H1 (cell line): ENCODE results near the gene TIMM8A. TPM values are rescaled to one million over a fixed set of nuclear protein-coding genes. Genes with fewer than 3 reads are reported as not detected.

Experiments
- CTCF ChIA-PET: fragments of 300-600 bp; sonication (Branson Sonifier 250); formaldehyde crosslinking; loops from one replicate; lab custom pipeline; 2021; ENCODE audit not compliant: partially characterized antibody; lab: Charles Lee
- POLR2A ChIA-PET: fragments of 300-600 bp; sonication (Branson Sonifier 250); formaldehyde crosslinking; loops from one replicate; lab custom pipeline; 2021; ENCODE audit warnings: inconsistent platforms; ENCODE audit not compliant: partially characterized antibody; lab: Charles Lee
- DNase-seq, 2 experiments: peaks; one replicate each; pipeline versions ENCODE4 v3.0.0 to v3.0.0-alpha.2; 2010 to 2022; ENCODE audit warnings: low spot score in 2 of 2, low read depth in 1 of 2, mixed read lengths in 1 of 2
- FAIRE-seq: peaks from 2 replicates; lab custom pipeline; 2011; peaks lifted over from hg19 to GRCh38; lab: Jason Lieb, UNC
- H2AFZ ChIP-seq: 2 replicates; pipeline ENCODE4 v1.8.1; 2012; ENCODE audit warnings: low read length, inconsistent platforms
- H2AK5ac ChIP-seq: 2 replicates; pipeline ENCODE4 v1.6.1; 2013; ENCODE audit warnings: low read depth, low read length
- H2BK120ac ChIP-seq: replicated peaks from 2 replicates; pipeline ENCODE3; 2013; ENCODE audit warnings: low read depth, low read length, inconsistent platforms
- H2BK12ac ChIP-seq: 2 replicates; pipeline ENCODE4 v1.6.1; 2013; ENCODE audit warnings: low read depth, low read length
- H2BK15ac ChIP-seq: 2 replicates; pipeline ENCODE4 v1.6.1; 2013; ENCODE audit warnings: low read length
- H2BK20ac ChIP-seq: 2 replicates; pipeline ENCODE4 v1.6.1; 2013; ENCODE audit warnings: low read length
- H2BK5ac ChIP-seq: 2 replicates; pipeline ENCODE4 v1.6.1; 2013; ENCODE audit warnings: low read depth, low read length
- H3K14ac ChIP-seq: 2 replicates; pipeline ENCODE4 v1.6.1; 2013; ENCODE audit warnings: inconsistent platforms; ENCODE audit not compliant: insufficient read length
- H3K18ac ChIP-seq: 2 replicates; pipeline ENCODE4 v1.6.1; 2013; ENCODE audit warnings: low read length; ENCODE audit errors: extremely low read depth
- H3K23ac ChIP-seq: 2 replicates; pipeline ENCODE4 v1.6.1; 2013; ENCODE audit warnings: inconsistent platforms; ENCODE audit not compliant: insufficient read length
- H3K23me2 ChIP-seq: 2 replicates; pipeline ENCODE4 v1.6.1; 2013; ENCODE audit warnings: low read depth, low read length
- H3K27ac ChIP-seq: 2 replicates; pipeline ENCODE4 v1.6.1; 2011; ENCODE audit warnings: low read depth, low read length, inconsistent platforms
- H3K27me3 ChIP-seq, 4 experiments: replicated peaks in 1 of 4; 1 replicate in 1 of 4; 2 replicates in 3 of 4; pipeline versions ENCODE4 v1.6.1 to v1.8.1; 2011 to 2013; ENCODE audit warnings: low read length in 3 of 4, mild to moderate bottlenecking in 3 of 4, inconsistent platforms in 2 of 4, mixed read lengths in 2 of 4, moderate library complexity in 1 of 4; ENCODE audit not compliant: control insufficient read depth in 3 of 4, insufficient read depth in 3 of 4; ENCODE audit errors: extremely low read depth in 1 of 4
- H3K36me3 ChIP-seq, 4 experiments: 2 replicates each; pipeline versions ENCODE4 v1.6.1 to v1.8.1; 2011 to 2013; ENCODE audit warnings: mild to moderate bottlenecking in 4 of 4, low read length in 3 of 4, moderate library complexity in 2 of 4, control low read depth in 1 of 4, inconsistent platforms in 1 of 4; ENCODE audit not compliant: insufficient read depth in 4 of 4, control insufficient read depth in 2 of 4
- H3K4ac ChIP-seq: replicated peaks from 2 replicates; pipeline ENCODE3; 2013; ENCODE audit warnings: low read length, low read depth, mixed read lengths, inconsistent platforms; ENCODE audit not compliant: insufficient read length
- H3K4me1 ChIP-seq, 4 experiments: replicated peaks in 1 of 4; 1 replicate in 1 of 4; 2 replicates in 3 of 4; pipeline versions ENCODE4 v1.6.1 to v1.8.1; 2011 to 2013; ENCODE audit warnings: low read length in 3 of 4, inconsistent platforms in 2 of 4, mixed read lengths in 1 of 4; ENCODE audit not compliant: insufficient read depth in 4 of 4, control insufficient read depth in 3 of 4
- H3K4me2 ChIP-seq, 2 experiments: 2 replicates each; pipeline versions ENCODE4 v1.6.1 to v1.8.1; 2011 to 2013; ENCODE audit warnings: low read depth in 2 of 2, low read length in 2 of 2, control low read depth in 1 of 2, inconsistent platforms in 1 of 2, mild to moderate bottlenecking in 1 of 2; ENCODE audit not compliant: insufficient read depth in 1 of 2
- H3K4me3 ChIP-seq, 4 experiments: fragments of 200-600, 300-600 bp in 1 of 4; sonication (generic), shearing (Covaris generic), sonication (Bioruptor Twin) in 1 of 4; 2 replicates each; pipeline versions ENCODE4 v1.5.1 to v1.8.1; 2011 to 2016; ENCODE audit warnings: low read length in 4 of 4, low read depth in 3 of 4, control low read depth in 2 of 4, inconsistent platforms in 2 of 4, mild to moderate bottlenecking in 2 of 4, mixed read lengths in 1 of 4, moderate library complexity in 1 of 4; ENCODE audit not compliant: insufficient read depth in 2 of 4; ENCODE audit errors: extremely low read depth in 1 of 4
- H3K56ac ChIP-seq: replicated peaks from 2 replicates; pipeline ENCODE3; 2013; ENCODE audit warnings: low read depth, mild to moderate bottlenecking, mixed read lengths, low read length, inconsistent platforms; ENCODE audit not compliant: insufficient read length
- H3K79me1 ChIP-seq: 2 replicates; pipeline ENCODE4 v1.6.1; 2013; ENCODE audit warnings: low read depth, low read length, control low read depth
- H3K79me2 ChIP-seq, 2 experiments: 2 replicates each; pipeline versions ENCODE4 v1.6.1 to v1.8.1; 2012 to 2013; ENCODE audit warnings: low read length in 2 of 2, mild to moderate bottlenecking in 2 of 2, inconsistent platforms in 1 of 2; ENCODE audit not compliant: insufficient read depth in 2 of 2, control insufficient read depth in 1 of 2
- H3K9ac ChIP-seq, 4 experiments: replicated peaks in 1 of 4; 1 replicate in 1 of 4; 2 replicates in 3 of 4; pipeline versions ENCODE4 v1.6.1 to v1.8.1; 2011 to 2013; ENCODE audit warnings: low read depth in 3 of 4, low read length in 3 of 4, control low read depth in 2 of 4, mild to moderate bottlenecking in 2 of 4, moderate library complexity in 2 of 4, inconsistent platforms in 1 of 4; ENCODE audit errors: extremely low read depth in 1 of 4
- H3K9me3 ChIP-seq, 2 experiments: 2 replicates each; pipeline versions ENCODE4 v1.6.1 to v1.8.1; 2012 to 2013; ENCODE audit warnings: mild to moderate bottlenecking in 2 of 2, moderate library complexity in 2 of 2, control low read depth in 1 of 2, inconsistent platforms in 1 of 2, low read depth in 1 of 2, low read length in 1 of 2, mixed read lengths in 1 of 2; ENCODE audit not compliant: insufficient read depth in 2 of 2
- H4K20me1 ChIP-seq, 2 experiments: replicated peaks in 1 of 2; 2 replicates each; pipeline versions ENCODE3 to v1.8.1; 2011 to 2013; ENCODE audit warnings: inconsistent platforms in 2 of 2, low read length in 2 of 2, mild to moderate bottlenecking in 1 of 2; ENCODE audit not compliant: insufficient read depth in 2 of 2, control insufficient read depth in 1 of 2
- H4K5ac ChIP-seq: 2 replicates; pipeline ENCODE4 v1.6.1; 2013; ENCODE audit warnings: low read length, low read depth, mixed read lengths, inconsistent platforms; ENCODE audit not compliant: insufficient read length
- H4K8ac ChIP-seq: 2 replicates; pipeline ENCODE4 v1.8.0; 2013; ENCODE audit warnings: mild to moderate bottlenecking, moderate library complexity, low read length, inconsistent platforms; ENCODE audit not compliant: insufficient read depth; ENCODE audit errors: extremely low read depth
- H4K91ac ChIP-seq: replicated peaks from 2 replicates; pipeline ENCODE3; 2013; ENCODE audit warnings: low read length, mixed read lengths, inconsistent platforms; ENCODE audit not compliant: insufficient read length
- ATF2 ChIP-seq: IDR thresholded peaks from 2 replicates; pipeline ENCODE4 v1.6.1; 2012; ENCODE audit warnings: low read length, inconsistent platforms
- CHD1 ChIP-seq: IDR thresholded peaks from 2 replicates; pipeline ENCODE4 v1.6.1; 2012; ENCODE audit warnings: low read depth, low read length, improper control_type of control experiment
- EZH2 ChIP-seq: fragments of 200-600 bp; sonication (generic); IDR thresholded peaks from 2 replicates; pipeline ENCODE4 v1.7.1; 2012; ENCODE audit warnings: low read depth, mild to moderate bottlenecking, moderate library complexity, low read length, inconsistent platforms; ENCODE audit not compliant: severe bottlenecking
- GTF2F1 ChIP-seq: IDR thresholded peaks from 2 replicates; pipeline ENCODE4 v1.6.1; 2012; ENCODE audit warnings: low read depth, low read length, improper control_type of control experiment, borderline replicate concordance
- KDM1A ChIP-seq: fragments of 200-600, 300-600 bp; sonication (generic); IDR thresholded peaks from 2 replicates; pipeline ENCODE4 v1.7.1; 2016; ENCODE audit warnings: mild to moderate bottlenecking, low read length, borderline replicate concordance
- SIRT6 ChIP-seq: IDR thresholded peaks from one replicate; pipeline ENCODE4 v1.7.1; 2012; ENCODE audit warnings: low read length, inconsistent platforms
- SP1 ChIP-seq: IDR thresholded peaks from 2 replicates; pipeline ENCODE4 v1.6.1; 2011; ENCODE audit warnings: low read depth, low read length
- SRF ChIP-seq: IDR thresholded peaks from 2 replicates; pipeline ENCODE4 v1.6.1; 2011; ENCODE audit warnings: mild to moderate bottlenecking, low read depth, low read length, moderate library complexity
- TCF12 ChIP-seq: IDR thresholded peaks from 2 replicates; pipeline ENCODE4 v1.6.1; 2011; ENCODE audit warnings: low read depth, mild to moderate bottlenecking, low read length
- YY1 ChIP-seq: IDR thresholded peaks from 2 replicates; pipeline ENCODE4 v1.6.1; 2011; ENCODE audit warnings: low read depth, mild to moderate bottlenecking, low read length
- ZNF274 ChIP-seq: IDR thresholded peaks from 2 replicates; pipeline ENCODE4 v1.7.0; 2012; ENCODE audit warnings: low read length, borderline replicate concordance; ENCODE audit errors: extremely low read depth
- WGBS, 2 experiments: shearing (Covaris generic) in 1 of 2; methylation state at CpG; one replicate each; pipeline versions ENCODE4 v1.1.6 to v1.1.7; 2013 to 2015; ENCODE audit warnings: low lambda C conversion rate in 2 of 2, mixed read lengths in 2 of 2, inconsistent platforms in 1 of 2, low coverage in 1 of 2, missing lambda C conversion rate in 1 of 2; ENCODE audit not compliant: insufficient replicate concordance in 2 of 2, insufficient coverage in 1 of 2, insufficient read length in 1 of 2; ENCODE audit errors: extremely low coverage in 1 of 2, missing lambda C conversion rate in 1 of 2; 5-methylcytosine and 5-hydroxymethylcytosine counted together
- polyA plus RNA-seq, 7 experiments: library from polyadenylated mRNA; depleted of rRNA in 3 of 7; stranded (reverse) in 5 of 7; unstranded in 2 of 7; fragments of >200 nt in 5 of 7; fragments of 200-250 nt in 2 of 7; gene quantifications; 1 replicate in 5 of 7; 2 replicates in 1 of 7; 4 replicates in 1 of 7; pipeline versions ENCODE4 v1.2.1 to v1.2.3, GENCODE V29; 2011 to 2013; ENCODE audit warnings: missing spikeins in 2 of 7, mixed read lengths in 2 of 7
- total RNA-seq: library from RNA; stranded (reverse); fragmentation: NEBNext Ultra II Directional; extraction: Animal tissue kit (Norgen Biotek cat#: 25700); gene quantifications from 2 replicates; pipeline ENCODE4 v1.2.1, GENCODE V29; 2021

TIMM8A gene
- total and polyA plus RNA-seq, 2 of the 8 experiments (the other 6 are each of a cell fraction or from before 2014, with no cell fraction given): 16.1 to 38.1 TPM

- CTCF ChIA-PET: no interaction called here
- no peak for TF ChIP-seq EZH2
- TF ChIP-seq SP1: no peak
- TF ChIP-seq ZNF274: no peak
- TF ChIP-seq CHD1: no peak
- TF ChIP-seq TCF12: no peak
- no peak for TF ChIP-seq SRF
- no peak for TF ChIP-seq GTF2F1
- TF ChIP-seq ATF2: no peak
- no peak for TF ChIP-seq YY1
- no peak for TF ChIP-seq SIRT6
- TF ChIP-seq KDM1A: no peak
These were observed 13.6 kb upstream of the TIMM8A start for GRCh38 chrX:101362116-101362515.

More at GRCh38 chrX:101362116-101362515, 13.6 kb upstream of the TIMM8A start:
- Histone ChIP-seq H3K9me3 (no peaks in the 10 kb centered on the region), H3K4me2 (no peak overlapping the region), H3K23ac (no peak overlapping the region), H2BK5ac (no peak overlapping the region), H3K36me3 (no peaks in the 10 kb centered on the region), H2BK12ac (no peak overlapping the region), H3K18ac (no peak overlapping the region), H4K20me1 (no peaks in the 10 kb centered on the region), H3K4me3 (no peak overlapping the region), H3K56ac (no peak overlapping the region), H4K8ac (no peak overlapping the region), H2BK20ac (no peak overlapping the region), H3K4me1 (no peaks in the 10 kb centered on the region), H3K79me2 (no peaks in the 10 kb centered on the region), H4K91ac (no peak overlapping the region), H3K4ac (no peak overlapping the region), H4K5ac (no peak overlapping the region), H2AK5ac (no peak overlapping the region), H3K79me1 (no peaks in the 10 kb centered on the region), H2AFZ (no peak overlapping the region), H3K27ac (no peak overlapping the region), H2BK120ac (no peak overlapping the region), H3K23me2 (no peaks in the 10 kb centered on the region), H3K9ac (no peak overlapping the region), H3K14ac (no peak overlapping the region), H2BK15ac (no peak overlapping the region), H3K27me3 (no peaks in the 10 kb centered on the region)
- DNase-seq (no peak), FAIRE-seq (no peak)
- 79% methylated on average over 3 of the region's 3 CpGs; no CpG with 5 or more reads in 1 of the 2 experiments for WGBS, 2 experiments
- POLR2A ChIA-PET: no interaction called here
